MM.1S (cell line): ENCODE results near the gene IRS1.

ENCODE experiments used
- CTCF ChIP-seq: fragments of 300-600 bp; sonication (generic); IDR thresholded peaks from 2 replicates; pipeline ENCODE4 v1.5.1; 2016; ENCODE audit warnings: antibody characterized with exemption, low read length, mixed read lengths
- EZH2 ChIP-seq: fragments of 300-600 bp; sonication (generic); optimal IDR thresholded peaks from 2 replicates; pipeline ENCODE3; 2017; ENCODE audit warnings: low read depth, mild to moderate bottlenecking, antibody characterized with exemption, low read length, mixed read lengths

GRCh38 chr2:226687641-226688253 is 111.9 kb downstream of the IRS1 start:
- no peak for TF ChIP-seq CTCF
- TF ChIP-seq EZH2, result no peak
